MM.1S (cell line): ENCODE measurements around the gene CHGA.

ENCODE experiments used
- DNase-seq: peaks from one replicate; pipeline ENCODE4 v3.0.0-alpha.2; 2015
- H2AFZ ChIP-seq: fragments of 300-600 bp; sonication (generic); 2 replicates; pipeline ENCODE4 v1.6.0; 2016; ENCODE audit warnings: antibody characterized with exemption, low read length
- H3F3A ChIP-seq: fragments of 300-600 bp; sonication (generic); 2 replicates; pipeline ENCODE4 v1.6.1; 2016; ENCODE audit warnings: mild to moderate bottlenecking, antibody characterized with exemption, low read length, moderate library complexity, mixed read lengths; ENCODE audit not compliant: insufficient read depth
- H3K27ac ChIP-seq: fragments of 300-600 bp; sonication (generic); 2 replicates; pipeline ENCODE4 v1.5.1; 2016; ENCODE audit warnings: mild to moderate bottlenecking, low read length
- H3K27me3 ChIP-seq: fragments of 300-600 bp; sonication (generic); replicated peaks from 2 replicates; pipeline ENCODE4 v1.6.0; 2016; ENCODE audit warnings: low read length; ENCODE audit not compliant: insufficient read depth
- H3K36me3 ChIP-seq: fragments of 300-600 bp; sonication (generic); replicated peaks from 2 replicates; pipeline ENCODE4 v1.6.1; 2016; ENCODE audit warnings: mild to moderate bottlenecking, low read length, mixed read lengths; ENCODE audit not compliant: insufficient read depth
- H3K4me1 ChIP-seq: fragments of 300-600 bp; sonication (generic); 2 replicates; pipeline ENCODE4 v1.6.1; 2016; ENCODE audit warnings: low read length, mixed read lengths
- H3K4me2 ChIP-seq: fragments of 300-600 bp; sonication (generic); 2 replicates; pipeline ENCODE4 v1.6.0; 2016; ENCODE audit warnings: low read depth, low read length
- H3K4me3 ChIP-seq: fragments of 300-600 bp; sonication (generic); 2 replicates; pipeline ENCODE4 v1.5.1; 2016; ENCODE audit warnings: low read length, mixed read lengths
- H3K79me2 ChIP-seq: fragments of 300-600 bp; sonication (generic); 2 replicates; pipeline ENCODE4 v1.6.1; 2016; ENCODE audit warnings: mixed run types, low read length, mixed read lengths
- H3K9ac ChIP-seq: fragments of 300-600 bp; sonication (generic); 2 replicates; pipeline ENCODE4 v1.6.1; 2016; ENCODE audit warnings: low read length, mixed read lengths
- H3K9me2 ChIP-seq: fragments of 300-600 bp; sonication (generic); replicated peaks from 2 replicates; pipeline ENCODE4 v1.6.1; 2016; ENCODE audit warnings: mild to moderate bottlenecking, low read length, mixed read lengths; ENCODE audit not compliant: insufficient read depth
- H3K9me3 ChIP-seq: fragments of 300-600 bp; sonication (generic); replicated peaks from 2 replicates; pipeline ENCODE4 v1.6.1; 2016; ENCODE audit warnings: mild to moderate bottlenecking, low read length, mixed read lengths; ENCODE audit not compliant: insufficient read depth
- H4K20me1 ChIP-seq: fragments of 300-600 bp; sonication (generic); 2 replicates; pipeline ENCODE4 v1.6.1; 2016; ENCODE audit warnings: mild to moderate bottlenecking, low read length, moderate library complexity, mixed read lengths; ENCODE audit not compliant: insufficient read depth
- EZH2 ChIP-seq: fragments of 300-600 bp; sonication (generic); optimal IDR thresholded peaks from 2 replicates; pipeline ENCODE3; 2017; ENCODE audit warnings: low read depth, mild to moderate bottlenecking, antibody characterized with exemption, low read length, mixed read lengths
- EZH2phosphoT487 ChIP-seq: fragments of 300-600 bp; sonication (generic); IDR thresholded peaks from 2 replicates; pipeline ENCODE4 v1.6.1; 2018; ENCODE audit warnings: antibody characterized with exemption, low read length
- TF ChIP-seq, protein P1 (sequence below): fragments of 300-600 bp; sonication (generic); IDR thresholded peaks from 2 replicates; pipeline ENCODE4 v1.5.1; 2016; ENCODE audit warnings: antibody characterized with exemption, low read length, mixed read lengths

The CHGA gene

GRCh38 chr14:92953526-92953925 is 30.6 kb downstream of the CHGA start:
- Histone ChIP-seq H3K4me3 (no peak overlapping the region), H3K9me2 (no peaks in the 10 kb centered on the region), H3K4me1 (no peaks in the 10 kb centered on the region), H3K79me2 (no peaks in the 10 kb centered on the region), H3F3A (no peaks in the 10 kb centered on the region), H3K27ac (no peak overlapping the region), H3K27me3 (no peaks in the 10 kb centered on the region), H3K36me3 (no peaks in the 10 kb centered on the region), H2AFZ (no peak overlapping the region), H3K9me3 (no peaks in the 10 kb centered on the region), H3K9ac (no peak overlapping the region), H3K4me2 (no peak overlapping the region), H4K20me1 (no peaks in the 10 kb centered on the region)
- TF ChIP-seq EZH2: no peak
- TF ChIP-seq, protein P1, sequence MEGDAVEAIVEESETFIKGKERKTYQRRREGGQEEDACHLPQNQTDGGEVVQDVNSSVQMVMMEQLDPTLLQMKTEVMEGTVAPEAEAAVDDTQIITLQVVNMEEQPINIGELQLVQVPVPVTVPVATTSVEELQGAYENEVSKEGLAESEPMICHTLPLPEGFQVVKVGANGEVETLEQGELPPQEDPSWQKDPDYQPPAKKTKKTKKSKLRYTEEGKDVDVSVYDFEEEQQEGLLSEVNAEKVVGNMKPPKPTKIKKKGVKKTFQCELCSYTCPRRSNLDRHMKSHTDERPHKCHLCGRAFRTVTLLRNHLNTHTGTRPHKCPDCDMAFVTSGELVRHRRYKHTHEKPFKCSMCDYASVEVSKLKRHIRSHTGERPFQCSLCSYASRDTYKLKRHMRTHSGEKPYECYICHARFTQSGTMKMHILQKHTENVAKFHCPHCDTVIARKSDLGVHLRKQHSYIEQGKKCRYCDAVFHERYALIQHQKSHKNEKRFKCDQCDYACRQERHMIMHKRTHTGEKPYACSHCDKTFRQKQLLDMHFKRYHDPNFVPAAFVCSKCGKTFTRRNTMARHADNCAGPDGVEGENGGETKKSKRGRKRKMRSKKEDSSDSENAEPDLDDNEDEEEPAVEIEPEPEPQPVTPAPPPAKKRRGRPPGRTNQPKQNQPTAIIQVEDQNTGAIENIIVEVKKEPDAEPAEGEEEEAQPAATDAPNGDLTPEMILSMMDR: no peak
- no peak for TF ChIP-seq EZH2phosphoT487
- DNase-seq: no peak

- TF ChIP-seq, protein P1: no peak
- no peak for TF ChIP-seq EZH2
- no peak for TF ChIP-seq EZH2phosphoT487
- Histone ChIP-seq H3K4me3 (no peak overlapping the region), H3K4me1 (no peaks in the 10 kb centered on the region), H3K36me3 (no peaks in the 10 kb centered on the region), H3F3A (no peaks in the 10 kb centered on the region), H3K27me3 (no peaks in the 10 kb centered on the region), H3K9me3 (no peaks in the 10 kb centered on the region), H3K27ac (no peak overlapping the region), H2AFZ (no peak overlapping the region), H3K9me2 (no peaks in the 10 kb centered on the region), H3K4me2 (no peak overlapping the region), H4K20me1 (no peaks in the 10 kb centered on the region), H3K79me2 (no peaks in the 10 kb centered on the region), H3K9ac (no peak overlapping the region)
- DNase-seq: no peak
Measured at GRCh38 chr14:92954933-92955332, 32.0 kb downstream of the CHGA start.

DNA sequence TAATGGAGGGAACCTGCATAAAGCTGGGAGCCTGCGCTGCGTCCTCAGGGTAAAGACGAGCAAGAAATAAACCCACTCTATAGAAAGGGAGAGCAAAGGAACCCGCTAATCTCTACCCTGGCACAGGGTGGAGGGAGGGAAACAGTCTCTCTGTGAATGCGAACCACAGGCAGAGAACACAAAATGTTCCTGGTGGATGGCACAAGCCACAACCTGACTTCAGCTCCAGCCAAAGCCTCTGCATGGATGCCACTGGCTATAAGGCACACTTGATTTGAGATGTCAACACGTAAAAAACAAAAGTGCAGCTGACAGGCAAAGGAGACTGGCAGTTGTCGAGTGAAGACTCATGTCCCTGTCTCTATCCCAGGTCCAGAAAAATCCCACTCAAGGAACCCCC is 32.4 kb downstream of the CHGA start:
- no peak overlapping the region for H2AFZ ChIP-seq
- no peaks in the 10 kb centered on the region for H3K36me3 ChIP-seq
- DNase-seq: no peak
- H3K4me2 ChIP-seq: no peak overlapping the region
- no peaks in the 10 kb centered on the region for H3F3A ChIP-seq
- H3K9me3 ChIP-seq: no peaks in the 10 kb centered on the region
- no peaks in the 10 kb centered on the region for H4K20me1 ChIP-seq
- H3K27ac ChIP-seq: no peak overlapping the region
- H3K4me3 ChIP-seq: no peak overlapping the region
- no peaks in the 10 kb centered on the region for H3K27me3 ChIP-seq
- no peaks in the 10 kb centered on the region for H3K79me2 ChIP-seq
- no peaks in the 10 kb centered on the region for H3K9me2 ChIP-seq
- H3K4me1 ChIP-seq: no peaks in the 10 kb centered on the region
- H3K9ac ChIP-seq: no peak overlapping the region
- TF ChIP-seq EZH2phosphoT487 (no peak), EZH2 (no peak)
- TF ChIP-seq, protein P1: no peak
